Thymus (tissue), 11 donors: Measurements from ENCODE around the gene ERP44. TPM values are rescaled to one million over a fixed set of nuclear protein-coding genes. Genes with fewer than 3 reads are reported as not detected.
A peak's percentile ranks its signal among the peaks of the same experiment; 100 is the strongest.
"Not testable (repeated sequence)": the region's sequence is repeated elsewhere in the genome, so short reads cannot be mapped to it uniquely, and the experiment has no call there.

ENCODE experiments used
- DNase-seq, 9 donors: peaks; one replicate each; pipeline ENCODE4 v3.0.0-alpha.2; 2013; ENCODE audit warnings: low spot score in 9 of 9, low read depth in 6 of 9, missing footprints in 1 of 9
- H3K27ac ChIP-seq, 2 donors: one replicate each; pipeline ENCODE4 v1.5.1; 2013; ENCODE audit warnings: control low read depth in 1 of 2, low read depth in 1 of 2, low read length in 1 of 2, mild to moderate bottlenecking in 1 of 2, moderate library complexity in 1 of 2
- H3K27me3 ChIP-seq, 2 donors: one replicate each; pipeline ENCODE4 v1.5.1; 2013; ENCODE audit warnings: low read length in 1 of 2; ENCODE audit not compliant: control insufficient read depth in 2 of 2, insufficient read depth in 1 of 2
- H3K36me3 ChIP-seq, 2 donors: one replicate each; pipeline ENCODE4 v1.5.1; 2013; ENCODE audit warnings: low read length in 1 of 2, mild to moderate bottlenecking in 1 of 2, moderate library complexity in 1 of 2; ENCODE audit not compliant: control insufficient read depth in 2 of 2, insufficient read depth in 2 of 2
- H3K4me1 ChIP-seq, 2 donors: one replicate each; pipeline ENCODE4 v1.5.1; 2013; ENCODE audit warnings: low read length in 2 of 2; ENCODE audit not compliant: control insufficient read depth in 2 of 2, insufficient read depth in 2 of 2
- H3K4me3 ChIP-seq, 2 donors: one replicate each; pipeline ENCODE4 v1.5.1; 2013; ENCODE audit warnings: low read length in 2 of 2, control low read depth in 1 of 2, mild to moderate bottlenecking in 1 of 2
- H3K9me3 ChIP-seq, 2 donors: one replicate each; pipeline ENCODE4 v1.5.1; 2013; ENCODE audit warnings: low read length in 1 of 2, mild to moderate bottlenecking in 1 of 2; ENCODE audit not compliant: control insufficient read depth in 2 of 2, insufficient read depth in 1 of 2
- WGBS: extraction: QIAGEN DNeasy Blood & Tissue Kit; methylation state at CpG from one replicate; pipeline ENCODE4 v1.1.7; 2013; 5-methylcytosine and 5-hydroxymethylcytosine counted together
- polyA plus RNA-seq: library from polyadenylated mRNA; stranded (reverse); fragments of 200-250 nt; gene quantifications from one replicate; pipeline ENCODE4 v1.2.3, GENCODE V29; 2013
- total RNA-seq: library from RNA; stranded (reverse); fragments of 120-200 nt; gene quantifications from one replicate; pipeline ENCODE4 v1.2.4, GENCODE V29; 2013
- donor health status: healthy.

Gene ERP44
- total and polyA plus RNA-seq, 2 donors = 13.7 to 18.2 TPM

DNA sequence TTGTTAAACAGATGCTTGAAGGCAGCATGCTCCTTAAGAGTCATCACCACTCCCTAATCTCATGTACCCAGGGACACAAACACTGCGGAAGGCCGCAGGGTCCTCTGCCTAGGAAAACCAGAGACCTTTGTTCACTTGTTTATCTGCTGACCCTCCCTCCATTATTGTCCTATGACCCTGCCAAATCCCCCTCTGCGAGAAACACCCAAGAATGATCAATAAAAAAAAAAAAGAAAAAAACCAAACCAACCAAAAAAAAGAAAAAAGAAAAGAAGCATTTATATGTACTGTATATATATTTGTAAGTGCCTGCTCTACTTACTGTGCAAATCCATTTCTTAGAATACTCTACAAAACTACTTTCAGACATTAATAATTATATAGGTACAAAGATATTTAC, 29.7 kb downstream of the ERP44 start:
- H3K9me3 ChIP-seq, H3K4me3 ChIP-seq, H3K4me1 ChIP-seq, H3K27me3 ChIP-seq, DNase-seq, H3K36me3 ChIP-seq, H3K27ac ChIP-seq: not testable (repeated sequence)
- WGBS = 100% methylated on average over 1 of the region's 3 CpGs

DNA sequence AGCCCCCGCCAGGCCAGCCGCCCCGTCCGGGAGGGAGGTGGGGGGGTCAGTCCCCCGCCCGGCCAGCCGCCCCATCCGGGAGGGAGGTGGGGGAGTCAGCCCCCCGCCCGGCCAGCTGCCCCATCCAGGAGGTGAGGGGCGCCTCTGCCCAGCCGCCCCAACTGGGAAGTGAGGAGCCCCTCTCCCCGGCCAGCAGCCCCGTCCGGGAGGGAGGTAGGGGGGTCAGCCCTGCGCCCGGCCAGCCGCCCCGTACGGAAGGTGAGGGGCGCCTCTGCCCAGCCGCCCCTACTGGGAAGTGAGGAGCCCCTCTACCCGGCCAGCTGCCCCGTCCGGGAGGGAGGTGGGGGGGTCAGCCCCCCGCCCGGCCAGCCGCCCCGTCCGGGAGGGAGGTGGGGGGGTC, 30.8 kb downstream of the ERP44 start:
- H3K9me3 ChIP-seq, H3K27me3 ChIP-seq, DNase-seq, H3K4me1 ChIP-seq, H3K36me3 ChIP-seq, H3K4me3 ChIP-seq, H3K27ac ChIP-seq: not testable (repeated sequence)
- 96% methylated on average over 26 of the region's 30 CpGs for WGBS

GRCh38 chr9:100066539-100066938, 32.3 kb downstream of the ERP44 start:
- WGBS = 76% methylated on average over 2 of the region's 2 CpGs
- Histone ChIP-seq H3K27me3 (no peaks in the 10 kb centered on the region), H3K9me3 (no peaks in the 10 kb centered on the region), H3K27ac (no peak overlapping the region), H3K4me1 (no peaks in the 10 kb centered on the region), H3K4me3 (no peak overlapping the region), H3K36me3 (no peaks in the 10 kb centered on the region)
- peak in 3 of 9 donors; percentile 2 to 11 (median 2) for DNase-seq

DNA sequence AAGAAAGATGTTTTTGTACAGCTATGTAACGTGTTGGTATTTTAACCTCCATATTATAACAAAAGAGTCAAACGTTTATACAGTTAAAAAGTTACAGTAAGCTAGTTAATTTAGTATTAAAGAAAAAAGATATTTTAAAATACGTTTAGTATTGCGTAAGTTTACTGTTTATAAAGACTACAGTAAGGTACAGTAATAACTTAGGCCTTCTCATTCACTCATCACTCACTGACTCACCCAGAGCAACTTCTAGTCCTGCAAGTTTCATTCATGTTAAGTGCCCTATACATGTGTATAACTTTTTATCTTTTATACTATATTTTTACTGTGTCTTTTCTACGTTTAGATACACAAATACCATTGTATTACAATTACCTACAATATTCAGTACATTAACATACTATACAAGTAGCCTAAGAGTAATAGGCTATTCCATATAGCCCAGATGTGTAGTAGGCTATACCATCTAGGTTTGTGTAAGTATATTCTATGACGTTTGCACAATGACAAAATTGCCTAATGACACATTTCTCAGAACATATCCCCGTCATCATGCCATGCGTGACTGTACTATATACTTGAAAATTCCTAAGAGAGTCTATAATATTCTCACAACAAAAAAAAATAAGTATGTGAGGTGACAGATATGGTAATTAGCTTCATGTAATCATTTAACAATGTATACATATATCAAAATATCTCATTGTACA, 33.8 kb downstream of the ERP44 start:
- Histone ChIP-seq H3K4me3 (no peak overlapping the region), H3K27ac (no peak overlapping the region), H3K36me3 (no peaks in the 10 kb centered on the region), H3K4me1 (no peaks in the 10 kb centered on the region), H3K27me3 (no peaks in the 10 kb centered on the region), H3K9me3 (no peaks in the 10 kb centered on the region)
- DNase-seq = no peak
- 98% methylated on average over 8 of the region's 8 CpGs for WGBS

GRCh38 chr9:100063185-100063584, 35.6 kb downstream of the ERP44 start:
- Histone ChIP-seq H3K4me1 (no peaks in the 10 kb centered on the region), H3K27ac (no peak overlapping the region), H3K36me3 (peaks cover 0 to 4% of the 10 kb centered on the region in 2 donors), H3K27me3 (no peaks in the 10 kb centered on the region), H3K4me3 (no peak overlapping the region), H3K9me3 (no peaks in the 10 kb centered on the region)
- DNase-seq = no peak
- 95% methylated on average over 3 of the region's 3 CpGs for WGBS

DNA sequence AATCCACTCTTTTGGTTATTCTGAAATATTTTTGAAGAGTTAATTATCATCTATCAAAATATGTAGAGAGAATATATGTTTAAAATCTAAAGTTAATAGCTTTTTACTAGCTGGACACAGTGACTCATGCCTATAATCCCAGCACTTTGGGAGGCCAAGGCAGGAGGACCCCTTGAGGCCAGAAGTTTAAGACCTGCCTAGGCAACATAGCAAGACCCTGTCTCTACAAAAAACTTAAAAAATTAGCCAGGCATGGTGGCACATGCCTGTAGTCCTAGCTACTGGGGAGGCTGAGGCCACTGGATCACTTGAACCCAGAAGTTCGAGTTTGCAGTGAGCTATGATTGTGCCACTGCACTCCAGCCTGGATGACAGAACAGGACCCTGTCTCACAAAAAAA, 36.1 kb downstream of the ERP44 start:
- DNase-seq, H3K27ac ChIP-seq: not testable (repeated sequence)

GRCh38 chr9:100058699-100059579, 39.9 kb downstream of the ERP44 start:
- Histone ChIP-seq H3K9me3 (no peaks in the 10 kb centered on the region), H3K4me3 (no peak overlapping the region), H3K4me1 (no peaks in the 10 kb centered on the region), H3K27me3 (no peaks in the 10 kb centered on the region), H3K27ac (no peak overlapping the region), H3K36me3 (peaks cover 4 to 6% of the 10 kb centered on the region in 2 donors)
- 95% methylated on average over 4 of the region's 4 CpGs for WGBS
- no peak for DNase-seq

More for the DNA sequence above, 36.1 kb downstream of the ERP44 start:
- H3K4me3 ChIP-seq, H3K9me3 ChIP-seq, H3K36me3 ChIP-seq, H3K4me1 ChIP-seq, H3K27me3 ChIP-seq: not testable (repeated sequence)
- 94% methylated on average over 1 of the region's 1 CpG for WGBS

- no peak for DNase-seq
- Histone ChIP-seq H3K9me3 (no peaks in the 10 kb centered on the region), H3K27ac (no peak overlapping the region), H3K27me3 (no peaks in the 10 kb centered on the region), H3K36me3 (peaks cover 4 to 6% of the 10 kb centered on the region in 2 donors), H3K4me3 (no peak overlapping the region), H3K4me1 (no peaks in the 10 kb centered on the region)
Measured at GRCh38 chr9:100057624-100058023, 41.2 kb downstream of the ERP44 start.

DNA sequence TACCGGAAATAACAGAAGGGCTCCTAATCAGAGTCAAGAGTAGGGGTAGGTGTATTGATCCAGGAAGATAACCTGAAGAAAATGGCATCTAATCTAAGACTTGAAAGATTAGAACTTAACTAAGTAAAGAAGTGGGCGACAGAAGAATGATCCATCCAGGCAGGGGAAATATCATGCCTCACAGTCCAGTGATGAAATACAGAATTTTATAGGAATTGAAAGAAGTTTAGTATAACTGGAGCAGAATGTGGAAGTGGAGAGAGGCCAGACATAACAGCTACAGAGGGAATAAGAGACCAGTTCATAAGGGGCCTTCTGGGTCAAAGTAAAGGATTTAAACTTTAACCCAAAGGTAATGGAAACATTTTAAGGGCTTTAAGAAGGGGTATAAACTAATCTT, 42.2 kb downstream of the ERP44 start:
- WGBS = 100% methylated on average over 2 of the region's 2 CpGs
- DNase-seq = no peak
- H3K36me3 ChIP-seq = peaks cover 4 to 8% of the 10 kb centered on the region in 2 donors

More for the DNA sequence above, 42.2 kb downstream of the ERP44 start:
- H3K4me1 ChIP-seq = no peaks in the 10 kb centered on the region
- H3K4me3 ChIP-seq = no peak overlapping the region
- H3K27ac ChIP-seq = no peak overlapping the region
- H3K27me3 ChIP-seq = no peaks in the 10 kb centered on the region
- H3K9me3 ChIP-seq = no peaks in the 10 kb centered on the region
